SK-MEL-5 (cell line): ENCODE measurements around the gene SEMA4B. TPM values are rescaled to one million over a fixed set of nuclear protein-coding genes. Genes with fewer than 3 reads are reported as not detected.

Experiments used
- DNase-seq: peaks from one replicate; pipeline ENCODE4 v3.0.0-alpha.2; 2016; ENCODE audit warnings: low read depth, low spot score
- in situ Hi-C: cut with HindIII; loops from 2 replicates; pipeline ENCODE4 v1.10.0; 2016; ENCODE audit warnings: low sequenced_read_pairs, high pct_unique_total_duplicates, low pct_unique_long_range_greater_than_20kb
- total RNA-seq: library from RNA; depleted of rRNA; stranded (reverse); fragments of >200 nt; shearing (Covaris generic); gene quantifications from 2 replicates; pipeline ENCODE4 v1.2.3, GENCODE V29; 2014

The SEMA4B gene
- total RNA-seq, 1 experiment from 2014 or later: 10.6 TPM

DNA sequence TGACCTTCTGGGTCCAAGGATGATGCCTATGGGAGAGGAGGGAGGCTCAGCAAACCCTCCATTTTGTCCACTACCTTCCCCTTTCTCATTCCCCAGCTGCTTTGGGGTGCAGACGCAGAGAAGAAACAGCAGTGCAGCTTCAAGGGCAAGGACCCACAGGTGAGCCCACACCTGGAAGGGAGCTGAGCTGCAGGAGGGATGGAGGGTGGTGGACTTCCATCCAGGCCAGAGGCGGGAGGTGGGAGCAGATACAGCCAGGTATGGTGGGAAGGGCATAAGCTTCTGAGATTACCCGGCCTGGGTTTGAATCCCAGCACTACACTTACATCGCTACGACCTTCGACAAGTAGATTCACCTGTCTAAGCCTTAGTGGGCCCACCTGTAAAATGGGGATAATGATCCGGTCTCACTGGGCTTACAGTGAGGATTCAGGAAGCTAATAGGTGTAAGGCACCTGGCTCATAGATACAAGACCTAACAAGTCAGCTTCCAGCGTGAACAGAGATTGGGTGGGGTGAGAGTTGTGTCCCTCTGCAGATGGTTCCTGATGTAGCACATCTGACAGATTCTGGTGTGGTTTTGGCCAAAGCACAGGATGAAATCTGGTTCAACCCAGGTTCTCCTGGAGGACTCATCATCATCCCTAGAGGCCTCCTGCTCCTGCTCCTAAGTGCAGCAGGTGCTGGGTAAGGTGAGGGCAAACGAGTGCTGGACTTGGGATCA is 16.7 kb downstream of the SEMA4B start:
- DNase-seq: no peak
- in situ Hi-C loops: no loop called here

GRCh38 chr15:90219421-90220141 is 18.5 kb downstream of the SEMA4B start:
- peak; percentile 50 for DNase-seq

DNA sequence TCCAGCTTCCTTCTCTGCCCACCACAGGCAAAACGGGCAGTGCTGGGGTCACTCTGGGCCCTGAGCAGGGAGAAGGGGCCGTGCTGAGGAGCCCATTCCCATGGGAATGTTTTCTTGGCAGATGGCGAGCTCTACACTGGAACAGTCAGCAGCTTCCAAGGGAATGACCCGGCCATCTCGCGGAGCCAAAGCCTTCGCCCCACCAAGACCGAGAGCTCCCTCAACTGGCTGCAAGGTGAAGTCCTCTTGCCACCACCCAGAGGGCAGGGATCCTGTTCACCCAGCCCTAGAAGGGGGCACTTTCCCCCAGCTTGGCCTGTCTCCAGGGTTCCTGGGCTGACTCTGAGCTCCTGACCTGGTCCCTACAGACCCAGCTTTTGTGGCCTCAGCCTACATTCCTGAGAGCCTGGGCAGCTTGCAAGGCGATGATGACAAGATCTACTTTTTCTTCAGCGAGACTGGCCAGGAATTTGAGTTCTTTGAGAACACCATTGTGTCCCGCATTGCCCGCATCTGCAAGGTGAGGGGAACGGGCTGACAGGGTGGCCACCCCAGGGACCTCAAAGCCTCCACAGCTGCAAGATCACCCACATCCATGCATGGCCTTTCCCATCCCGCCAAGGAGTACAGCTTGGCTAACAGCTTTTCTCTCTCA is 20.2 kb downstream of the SEMA4B start:
- in situ Hi-C loops: no loop called here

More at GRCh38 chr15:90219421-90220141, 18.5 kb downstream of the SEMA4B start:
- in situ Hi-C loops: no loop called here

DNA sequence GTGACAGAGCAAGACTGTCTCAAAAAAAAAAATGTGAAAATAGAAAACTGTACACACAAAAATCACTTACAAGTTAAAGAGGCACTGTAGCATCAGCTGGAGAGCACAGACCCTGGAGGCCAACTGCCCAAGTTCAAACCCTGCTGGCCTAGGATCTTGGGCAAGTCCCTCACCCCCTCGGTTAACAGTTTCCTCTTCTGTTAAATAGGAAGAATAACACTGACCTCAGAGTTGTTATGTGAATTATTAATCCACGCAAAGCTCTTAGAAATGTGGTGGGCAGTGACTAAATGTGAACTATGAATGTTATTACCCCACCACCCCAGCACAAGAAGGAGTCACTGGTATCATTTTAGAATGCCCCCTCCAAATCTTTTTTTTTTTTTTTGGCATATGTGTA is 21.4 kb downstream of the SEMA4B start:
- DNase-seq: no peak
- in situ Hi-C loops: no loop called here

More for the DNA sequence above, 20.2 kb downstream of the SEMA4B start:
- DNase-seq: peak; percentile 88

- in situ Hi-C loops: no loop called here
- no peak for DNase-seq
Measured at GRCh38 chr15:90223441-90224165, 22.5 kb downstream of the SEMA4B start.

GRCh38 chr15:90225047-90225446 is 23.9 kb downstream of the SEMA4B start:
- no peak for DNase-seq
- in situ Hi-C loops: no loop called here

GRCh38 chr15:90225504-90226234 is 24.5 kb downstream of the SEMA4B start:
- no peak for DNase-seq
- in situ Hi-C loops: no loop called here

- no peak for DNase-seq
- in situ Hi-C loops: no loop called here
Measured at GRCh38 chr15:90227336-90227735, 26.2 kb downstream of the SEMA4B start.

GRCh38 chr15:90227816-90228772 is 27.0 kb downstream of the SEMA4B start:
- DNase-seq: no peak
- in situ Hi-C loops: no loop called here

- DNase-seq: no peak
- in situ Hi-C loops: no loop called here
Measured at GRCh38 chr15:90228960-90229359, 27.8 kb downstream of the SEMA4B start.

DNA sequence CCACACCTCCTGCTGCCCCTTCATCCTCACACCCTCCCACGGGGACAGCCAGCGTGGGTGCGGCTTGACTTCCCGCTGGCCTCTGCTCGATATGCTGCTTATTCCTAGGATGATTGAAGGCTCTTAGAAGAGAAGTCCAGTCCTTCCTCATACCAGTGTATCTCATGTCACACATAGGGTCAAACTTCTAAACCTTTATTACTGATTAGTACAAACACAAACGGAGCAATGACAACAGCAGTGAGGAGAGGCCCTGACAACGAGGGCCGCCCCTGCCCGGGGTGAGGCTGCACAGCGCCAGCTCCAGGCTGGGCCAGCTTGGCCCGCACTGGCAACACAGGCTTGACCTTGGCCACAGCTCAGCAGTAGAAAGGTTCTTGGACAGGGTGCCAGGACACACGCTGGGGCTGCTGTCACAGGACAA is 29.0 kb downstream of the SEMA4B start:
- DNase-seq: no peak
- in situ Hi-C loops: no loop called here

DNA sequence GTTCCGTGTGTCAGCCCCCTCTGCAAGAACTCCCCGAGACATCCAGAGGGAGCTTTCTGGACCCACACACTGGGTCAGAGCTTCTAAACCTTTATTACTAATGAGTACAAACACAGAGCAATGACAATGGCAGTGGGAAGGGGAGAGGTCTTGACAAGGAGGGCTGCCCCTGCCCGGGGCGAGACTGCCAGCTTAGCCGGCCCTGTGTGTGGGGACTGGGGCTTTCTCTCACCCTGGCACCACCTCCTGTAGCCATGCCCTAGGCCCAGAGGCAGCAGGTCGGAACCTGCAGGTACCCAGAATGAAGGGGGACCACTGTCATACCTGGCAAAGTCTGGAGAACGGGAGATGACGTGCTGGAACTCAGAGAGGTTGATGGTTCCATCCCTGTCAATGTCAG is 29.5 kb downstream of the SEMA4B start:
- no peak for DNase-seq
- in situ Hi-C loops: no loop called here

- DNase-seq: no peak
- in situ Hi-C loops: no loop called here
Measured at GRCh38 chr15:90231028-90232017, 30.2 kb downstream of the SEMA4B start.

DNA sequence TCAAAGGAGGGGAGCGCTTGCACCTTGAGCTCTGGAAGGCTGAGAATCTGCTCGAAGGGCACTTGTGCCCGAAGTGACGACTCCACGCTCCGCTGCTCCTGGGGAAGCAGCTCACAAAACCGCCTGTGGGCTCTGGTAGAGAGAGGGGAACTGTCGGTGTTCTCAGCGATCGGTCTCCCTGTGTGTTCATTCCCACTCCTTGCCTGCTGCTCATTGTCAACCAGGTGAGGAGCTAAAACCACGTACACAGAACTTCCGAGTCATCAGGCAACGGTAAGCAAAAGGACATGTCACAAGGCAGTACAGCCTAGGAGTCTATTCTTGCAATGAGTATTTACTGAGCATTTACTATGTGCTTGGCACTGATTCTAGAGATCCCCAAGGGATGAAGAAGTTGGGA is 31.1 kb downstream of the SEMA4B start:
- in situ Hi-C loops: no loop called here
- DNase-seq: no peak

GRCh38 chr15:90232941-90233386 is 31.8 kb downstream of the SEMA4B start:
- DNase-seq: no peak
- in situ Hi-C loops: no loop called here
